ENCODE data around the gene TEN1. TPM values are rescaled to one million over a fixed set of nuclear protein-coding genes. Genes with fewer than 3 reads are reported as not detected.
A peak's percentile ranks its signal among the peaks of the same experiment; 100 is the strongest.

TEN1 gene
- total and polyA plus RNA-seq, 2 of the 13 experiments (the other 11 are each of a cell fraction or from before 2014, with no cell fraction given), result 18.0 to 21.3 TPM

DNA sequence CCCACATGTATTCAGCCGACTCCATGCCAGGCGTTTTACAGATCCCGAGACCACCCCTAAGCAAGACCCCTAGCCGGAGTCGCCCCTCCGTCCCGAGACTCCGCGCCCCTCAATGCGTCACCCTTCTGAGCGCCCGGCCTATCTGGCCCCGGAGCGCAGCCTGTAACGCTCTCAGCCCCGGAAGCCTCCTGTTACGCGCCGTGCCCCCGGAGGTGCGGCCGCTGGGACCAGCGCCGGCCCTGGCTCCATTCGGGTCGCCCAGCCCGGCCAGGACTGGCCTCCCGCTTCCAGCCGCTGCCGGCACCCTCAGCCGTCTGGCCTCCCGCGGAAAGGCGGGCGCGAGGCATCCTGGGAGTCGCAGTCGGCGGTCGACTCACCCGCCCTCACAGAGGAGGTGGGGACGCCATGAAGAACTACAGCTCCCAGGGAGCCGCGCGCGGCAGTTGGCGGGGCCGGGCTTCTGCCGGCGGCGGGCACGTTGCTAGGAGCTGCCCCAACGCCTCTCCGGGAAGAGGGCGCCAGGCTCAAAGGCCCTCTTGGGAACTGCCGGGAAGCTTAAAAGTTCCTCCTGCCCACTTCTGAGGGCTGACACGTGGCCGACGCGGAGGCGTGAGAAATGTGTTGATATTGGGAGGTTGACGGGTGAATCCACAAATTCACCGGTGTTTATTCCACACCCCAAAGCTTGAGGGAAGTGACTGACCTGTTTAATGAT, 38.2 kb upstream of the TEN1 start, which contains the start of gene FBF1 (continued):
- TF ChIP-seq, protein P1, sequence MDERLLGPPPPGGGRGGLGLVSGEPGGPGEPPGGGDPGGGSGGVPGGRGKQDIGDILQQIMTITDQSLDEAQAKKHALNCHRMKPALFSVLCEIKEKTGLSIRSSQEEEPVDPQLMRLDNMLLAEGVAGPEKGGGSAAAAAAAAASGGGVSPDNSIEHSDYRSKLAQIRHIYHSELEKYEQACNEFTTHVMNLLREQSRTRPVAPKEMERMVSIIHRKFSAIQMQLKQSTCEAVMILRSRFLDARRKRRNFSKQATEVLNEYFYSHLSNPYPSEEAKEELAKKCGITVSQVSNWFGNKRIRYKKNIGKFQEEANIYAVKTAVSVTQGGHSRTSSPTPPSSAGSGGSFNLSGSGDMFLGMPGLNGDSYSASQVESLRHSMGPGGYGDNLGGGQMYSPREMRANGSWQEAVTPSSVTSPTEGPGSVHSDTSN (CRISPR knock-in tag; IDR thresholded peaks at IDR 0.05), result no peak
- TF ChIP-seq, protein P2, sequence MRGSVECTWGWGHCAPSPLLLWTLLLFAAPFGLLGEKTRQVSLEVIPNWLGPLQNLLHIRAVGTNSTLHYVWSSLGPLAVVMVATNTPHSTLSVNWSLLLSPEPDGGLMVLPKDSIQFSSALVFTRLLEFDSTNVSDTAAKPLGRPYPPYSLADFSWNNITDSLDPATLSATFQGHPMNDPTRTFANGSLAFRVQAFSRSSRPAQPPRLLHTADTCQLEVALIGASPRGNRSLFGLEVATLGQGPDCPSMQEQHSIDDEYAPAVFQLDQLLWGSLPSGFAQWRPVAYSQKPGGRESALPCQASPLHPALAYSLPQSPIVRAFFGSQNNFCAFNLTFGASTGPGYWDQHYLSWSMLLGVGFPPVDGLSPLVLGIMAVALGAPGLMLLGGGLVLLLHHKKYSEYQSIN (CRISPR knock-in tag; IDR thresholded peaks at IDR 0.05; ENCODE audit: borderline replicate concordance), result no peak
- no peak; the same call in 1 of the 2 replicates for TF ChIP-seq ZBTB21 (CRISPR knock-in tag; IDR thresholded peaks at IDR 0.05)
- peak; percentile 97 for TF ChIP-seq ZC3H13 (CRISPR knock-in tag; IDR thresholded peaks at IDR 0.05)
- TF ChIP-seq TEAD3 (CRISPR knock-in tag; optimal IDR thresholded peaks at IDR 0.05; ENCODE audit: borderline replicate concordance), result peak; percentile 64
- peak; percentile 95; the same call in 1 of the 2 replicates for TF ChIP-seq NRL (CRISPR knock-in tag; IDR thresholded peaks at IDR 0.05; ENCODE audit: borderline replicate concordance)
- TF ChIP-seq ATRX (CRISPR knock-in tag; IDR thresholded peaks at IDR 0.05; ENCODE audit: borderline replicate concordance), result 0 out of 2 replicates have a peak, but pooled peaks have one; percentile 51
- no peak for TF ChIP-seq ZFP36 (IDR thresholded peaks at IDR 0.05; ENCODE audit: borderline replicate concordance, low read depth, low read length, partially characterized antibody)
- TF ChIP-seq, protein P3, sequence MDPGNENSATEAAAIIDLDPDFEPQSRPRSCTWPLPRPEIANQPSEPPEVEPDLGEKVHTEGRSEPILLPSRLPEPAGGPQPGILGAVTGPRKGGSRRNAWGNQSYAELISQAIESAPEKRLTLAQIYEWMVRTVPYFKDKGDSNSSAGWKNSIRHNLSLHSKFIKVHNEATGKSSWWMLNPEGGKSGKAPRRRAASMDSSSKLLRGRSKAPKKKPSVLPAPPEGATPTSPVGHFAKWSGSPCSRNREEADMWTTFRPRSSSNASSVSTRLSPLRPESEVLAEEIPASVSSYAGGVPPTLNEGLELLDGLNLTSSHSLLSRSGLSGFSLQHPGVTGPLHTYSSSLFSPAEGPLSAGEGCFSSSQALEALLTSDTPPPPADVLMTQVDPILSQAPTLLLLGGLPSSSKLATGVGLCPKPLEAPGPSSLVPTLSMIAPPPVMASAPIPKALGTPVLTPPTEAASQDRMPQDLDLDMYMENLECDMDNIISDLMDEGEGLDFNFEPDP (CRISPR knock-in tag; conservative IDR thresholded peaks at IDR 0.05), result 0 out of 2 replicates have a peak, but pooled peaks have one; percentile 2
- TF ChIP-seq, protein P4, sequence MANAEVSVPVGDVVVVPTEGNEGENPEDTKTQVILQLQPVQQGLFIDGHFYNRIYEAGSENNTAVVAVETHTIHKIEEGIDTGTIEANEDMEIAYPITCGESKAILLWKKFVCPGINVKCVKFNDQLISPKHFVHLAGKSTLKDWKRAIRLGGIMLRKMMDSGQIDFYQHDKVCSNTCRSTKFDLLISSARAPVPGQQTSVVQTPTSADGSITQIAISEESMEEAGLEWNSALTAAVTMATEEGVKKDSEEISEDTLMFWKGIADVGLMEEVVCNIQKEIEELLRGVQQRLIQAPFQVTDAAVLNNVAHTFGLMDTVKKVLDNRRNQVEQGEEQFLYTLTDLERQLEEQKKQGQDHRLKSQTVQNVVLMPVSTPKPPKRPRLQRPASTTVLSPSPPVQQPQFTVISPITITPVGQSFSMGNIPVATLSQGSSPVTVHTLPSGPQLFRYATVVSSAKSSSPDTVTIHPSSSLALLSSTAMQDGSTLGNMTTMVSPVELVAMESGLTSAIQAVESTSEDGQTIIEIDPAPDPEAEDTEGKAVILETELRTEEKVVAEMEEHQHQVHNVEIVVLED (CRISPR knock-in tag; IDR thresholded peaks at IDR 0.05; ENCODE audit: borderline replicate concordance), result peak; percentile 93
- no peak; the same call in none of the 2 replicates for TF ChIP-seq CEBPG (CRISPR knock-in tag; IDR thresholded peaks at IDR 0.05)
- TF ChIP-seq, protein P5, sequence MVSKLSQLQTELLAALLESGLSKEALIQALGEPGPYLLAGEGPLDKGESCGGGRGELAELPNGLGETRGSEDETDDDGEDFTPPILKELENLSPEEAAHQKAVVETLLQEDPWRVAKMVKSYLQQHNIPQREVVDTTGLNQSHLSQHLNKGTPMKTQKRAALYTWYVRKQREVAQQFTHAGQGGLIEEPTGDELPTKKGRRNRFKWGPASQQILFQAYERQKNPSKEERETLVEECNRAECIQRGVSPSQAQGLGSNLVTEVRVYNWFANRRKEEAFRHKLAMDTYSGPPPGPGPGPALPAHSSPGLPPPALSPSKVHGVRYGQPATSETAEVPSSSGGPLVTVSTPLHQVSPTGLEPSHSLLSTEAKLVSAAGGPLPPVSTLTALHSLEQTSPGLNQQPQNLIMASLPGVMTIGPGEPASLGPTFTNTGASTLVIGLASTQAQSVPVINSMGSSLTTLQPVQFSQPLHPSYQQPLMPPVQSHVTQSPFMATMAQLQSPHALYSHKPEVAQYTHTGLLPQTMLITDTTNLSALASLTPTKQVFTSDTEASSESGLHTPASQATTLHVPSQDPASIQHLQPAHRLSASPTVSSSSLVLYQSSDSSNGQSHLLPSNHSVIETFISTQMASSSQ (IDR thresholded peaks at IDR 0.05; ENCODE audit: low read depth), result peak; percentile 26; the same call in 1 of the 2 replicates
- TF ChIP-seq, protein P5 (CRISPR knock-in tag; IDR thresholded peaks at IDR 0.05; ENCODE audit: borderline replicate concordance), result peak; percentile 68
- TF ChIP-seq, protein P6, sequence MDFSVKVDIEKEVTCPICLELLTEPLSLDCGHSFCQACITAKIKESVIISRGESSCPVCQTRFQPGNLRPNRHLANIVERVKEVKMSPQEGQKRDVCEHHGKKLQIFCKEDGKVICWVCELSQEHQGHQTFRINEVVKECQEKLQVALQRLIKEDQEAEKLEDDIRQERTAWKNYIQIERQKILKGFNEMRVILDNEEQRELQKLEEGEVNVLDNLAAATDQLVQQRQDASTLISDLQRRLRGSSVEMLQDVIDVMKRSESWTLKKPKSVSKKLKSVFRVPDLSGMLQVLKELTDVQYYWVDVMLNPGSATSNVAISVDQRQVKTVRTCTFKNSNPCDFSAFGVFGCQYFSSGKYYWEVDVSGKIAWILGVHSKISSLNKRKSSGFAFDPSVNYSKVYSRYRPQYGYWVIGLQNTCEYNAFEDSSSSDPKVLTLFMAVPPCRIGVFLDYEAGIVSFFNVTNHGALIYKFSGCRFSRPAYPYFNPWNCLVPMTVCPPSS (IDR thresholded peaks at IDR 0.05), result no peak
- TF ChIP-seq, protein P7, sequence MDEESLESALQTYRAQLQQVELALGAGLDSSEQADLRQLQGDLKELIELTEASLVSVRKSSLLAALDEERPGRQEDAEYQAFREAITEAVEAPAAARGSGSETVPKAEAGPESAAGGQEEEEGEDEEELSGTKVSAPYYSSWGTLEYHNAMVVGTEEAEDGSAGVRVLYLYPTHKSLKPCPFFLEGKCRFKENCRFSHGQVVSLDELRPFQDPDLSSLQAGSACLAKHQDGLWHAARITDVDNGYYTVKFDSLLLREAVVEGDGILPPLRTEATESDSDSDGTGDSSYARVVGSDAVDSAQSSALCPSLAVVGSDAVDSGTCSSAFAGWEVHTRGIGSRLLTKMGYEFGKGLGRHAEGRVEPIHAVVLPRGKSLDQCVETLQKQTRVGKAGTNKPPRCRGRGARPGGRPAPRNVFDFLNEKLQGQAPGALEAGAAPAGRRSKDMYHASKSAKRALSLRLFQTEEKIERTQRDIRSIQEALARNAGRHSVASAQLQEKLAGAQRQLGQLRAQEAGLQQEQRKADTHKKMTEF (CRISPR knock-in tag; IDR thresholded peaks at IDR 0.05), result peak; percentile 98

Data from HepG2 (cell line).